Right lobe of liver (tissue), 6 donors: ENCODE data around the gene ZMIZ1. TPM values are rescaled to one million over a fixed set of nuclear protein-coding genes. Genes with fewer than 3 reads are reported as not detected.

Experiments
- ATAC-seq, 4 donors: fragments of 200-7000 bp; cut with Tn5 transposase; one replicate each; pipeline ENCODE4 v1.9.1; 2020; ENCODE audit warnings: mild to moderate bottlenecking in 4 of 4, moderate library complexity in 4 of 4
- DNase-seq, 3 donors: peaks; one replicate each; pipeline ENCODE4 v3.0.0-alpha.2; 2020
- H3K27ac ChIP-seq, 3 donors: fragments of 200-600 bp; one replicate each; pipeline ENCODE4 v1.8.0; 2022
- H3K27me3 ChIP-seq, 2 donors: fragments of 200-600 bp; one replicate each; pipeline ENCODE4 v1.8.0; 2022
- H3K36me3 ChIP-seq, 4 donors: fragments of 200-600 bp; sonication (generic) in 1 of 4; one replicate each; pipeline versions ENCODE4 v1.5.1 to v1.8.0; 2017 to 2022; ENCODE audit warnings: control low read depth in 1 of 4
- H3K4me1 ChIP-seq, 4 donors: fragments of 200-600 bp; sonication (generic) in 1 of 4; one replicate each; pipeline versions ENCODE4 v1.5.1 to v1.8.0; 2017 to 2022; ENCODE audit warnings: control low read depth in 1 of 4
- H3K4me3 ChIP-seq, 3 donors: fragments of 200-600 bp; one replicate each; pipeline ENCODE4 v1.8.0; 2022
- H3K9me3 ChIP-seq, 4 donors: fragments of 200-600 bp; sonication (generic) in 1 of 4; one replicate each; pipeline versions ENCODE4 v1.5.1 to v1.8.0; 2017 to 2022; ENCODE audit warnings: control low read depth in 1 of 4
- POLR2A ChIP-seq: fragments of 450-650 bp; IDR thresholded peaks from one replicate; pipeline ENCODE4 v1.6.1; 2017; ENCODE audit warnings: antibody characterized with exemption, mild to moderate bottlenecking
- WGBS: methylation state at CpG from one replicate; pipeline ENCODE4 v1.1.6; 2018; ENCODE audit warnings: low coverage, low lambda C conversion rate; ENCODE audit not compliant: insufficient coverage; ENCODE audit errors: missing lambda C conversion rate; 5-methylcytosine and 5-hydroxymethylcytosine counted together
- intact Hi-C, 2 donors: fragments of 100-400 bp; cut with DNase I; formaldehyde crosslinking; loops; one replicate each; pipeline versions ENCODE4 v1.11.2 to v1.14.1; 2022
- total RNA-seq, 6 experiments: library from RNA; depleted of rRNA in 2 of 6; stranded (reverse); fragments of >200 nt in 2 of 6; fragmentation: NEBNext Ultra II Directional in 3 of 6; extraction: Animal tissue kit (Norgen Biotek cat#: 25700) in 3 of 6; gene quantifications; one replicate each; pipeline versions ENCODE4 v1.1.0 to v1.2.4, GENCODE V29; 2016 to 2023
- TF ChIP-seq, protein P1 (sequence below), 4 donors: fragments of 200-600 bp in 3 of 4; fragments of 450-650 bp in 1 of 4; IDR thresholded peaks; one replicate each; pipeline versions ENCODE4 v1.5.1 to v1.8.0; 2016 to 2022; ENCODE audit warnings: antibody characterized with exemption in 4 of 4, mild to moderate bottlenecking in 2 of 4
- donor health status: DM: no; HTN: yes; CAD: no.
- donor health status: DM: no; HTN: no; CAD: no.
- donor health status: DM: no; HTN: no; CAD: no.
- donor health status: DM: no; HTN: yes; CAD: no.
- donor health status: DM: no; HTN: yes; CAD: no.

Gene ZMIZ1
- total RNA-seq, 6 experiments from 2014 or later = 9.9 to 22.8 (median 12.3) TPM

DNA sequence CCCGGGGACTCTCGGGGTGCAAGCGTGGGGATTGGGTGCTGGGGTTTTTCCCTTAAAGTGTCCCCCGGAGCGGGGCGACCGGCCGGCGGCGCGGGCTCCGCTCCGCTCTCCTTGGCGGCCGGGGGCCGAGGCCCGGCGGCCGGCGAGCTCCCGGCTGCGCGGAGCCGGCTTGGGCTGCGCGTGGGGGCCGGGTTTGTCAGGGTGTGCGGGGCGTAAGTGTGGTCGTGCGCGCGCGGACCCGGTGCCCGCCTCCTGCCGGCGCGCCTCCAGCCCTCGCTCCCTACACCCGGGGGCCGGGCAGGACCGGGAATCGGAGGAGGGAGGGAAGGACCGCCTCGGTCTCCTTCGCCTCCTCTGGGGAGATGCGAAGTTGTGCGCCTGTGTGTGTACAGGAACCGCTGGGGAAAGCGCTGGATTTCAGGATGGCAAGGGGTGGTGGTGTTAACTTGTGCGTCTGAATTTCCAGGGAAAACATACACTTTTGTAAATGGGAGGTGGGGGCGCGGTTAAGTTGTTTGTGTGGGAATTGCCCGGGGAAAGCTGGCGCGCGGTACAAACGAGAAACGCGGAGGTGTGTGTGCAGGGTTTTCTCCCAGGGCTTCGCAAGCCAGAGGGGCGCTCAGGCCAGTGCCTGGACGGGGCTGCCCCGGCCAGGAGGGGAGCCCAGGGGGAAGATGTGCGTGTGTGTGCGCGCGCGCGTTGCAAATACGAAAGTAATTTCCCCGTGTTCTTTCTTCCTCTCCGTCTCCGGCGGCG lies 737 bp downstream of the ZMIZ1 start:
- Histone ChIP-seq H3K4me1 (peaks cover 4 to 44% (median 17%) of the 10 kb centered on the region in 4 donors), H3K27me3 (no peaks in the 10 kb centered on the region), H3K36me3 (no peaks in the 10 kb centered on the region), H3K9me3 (no peaks in the 10 kb centered on the region), H3K4me3 (peak overlapping the region; percentile 87 to 96 (median 89)), H3K27ac (peak overlapping the region; percentile 90 to 96 (median 92))
- DNase-seq (peak; percentile 64 to 76 (median 70)), ATAC-seq (peak in 2 of 4 donors; percentile 0 to 1)
- intact Hi-C loops = loop anchor here in 1 of 2 donors (10.0 kb wide), 1 partner anchor 125 kb away; no protein-coding TSS in a partner anchor
- TF ChIP-seq, protein P1, sequence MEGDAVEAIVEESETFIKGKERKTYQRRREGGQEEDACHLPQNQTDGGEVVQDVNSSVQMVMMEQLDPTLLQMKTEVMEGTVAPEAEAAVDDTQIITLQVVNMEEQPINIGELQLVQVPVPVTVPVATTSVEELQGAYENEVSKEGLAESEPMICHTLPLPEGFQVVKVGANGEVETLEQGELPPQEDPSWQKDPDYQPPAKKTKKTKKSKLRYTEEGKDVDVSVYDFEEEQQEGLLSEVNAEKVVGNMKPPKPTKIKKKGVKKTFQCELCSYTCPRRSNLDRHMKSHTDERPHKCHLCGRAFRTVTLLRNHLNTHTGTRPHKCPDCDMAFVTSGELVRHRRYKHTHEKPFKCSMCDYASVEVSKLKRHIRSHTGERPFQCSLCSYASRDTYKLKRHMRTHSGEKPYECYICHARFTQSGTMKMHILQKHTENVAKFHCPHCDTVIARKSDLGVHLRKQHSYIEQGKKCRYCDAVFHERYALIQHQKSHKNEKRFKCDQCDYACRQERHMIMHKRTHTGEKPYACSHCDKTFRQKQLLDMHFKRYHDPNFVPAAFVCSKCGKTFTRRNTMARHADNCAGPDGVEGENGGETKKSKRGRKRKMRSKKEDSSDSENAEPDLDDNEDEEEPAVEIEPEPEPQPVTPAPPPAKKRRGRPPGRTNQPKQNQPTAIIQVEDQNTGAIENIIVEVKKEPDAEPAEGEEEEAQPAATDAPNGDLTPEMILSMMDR (IDR thresholded peaks at IDR 0.05) = peak in 2 of 4 donors; percentile 1 to 4
- TF ChIP-seq POLR2A = no peak
- WGBS = 0% methylated on average over 5 of the region's 77 CpGs

DNA sequence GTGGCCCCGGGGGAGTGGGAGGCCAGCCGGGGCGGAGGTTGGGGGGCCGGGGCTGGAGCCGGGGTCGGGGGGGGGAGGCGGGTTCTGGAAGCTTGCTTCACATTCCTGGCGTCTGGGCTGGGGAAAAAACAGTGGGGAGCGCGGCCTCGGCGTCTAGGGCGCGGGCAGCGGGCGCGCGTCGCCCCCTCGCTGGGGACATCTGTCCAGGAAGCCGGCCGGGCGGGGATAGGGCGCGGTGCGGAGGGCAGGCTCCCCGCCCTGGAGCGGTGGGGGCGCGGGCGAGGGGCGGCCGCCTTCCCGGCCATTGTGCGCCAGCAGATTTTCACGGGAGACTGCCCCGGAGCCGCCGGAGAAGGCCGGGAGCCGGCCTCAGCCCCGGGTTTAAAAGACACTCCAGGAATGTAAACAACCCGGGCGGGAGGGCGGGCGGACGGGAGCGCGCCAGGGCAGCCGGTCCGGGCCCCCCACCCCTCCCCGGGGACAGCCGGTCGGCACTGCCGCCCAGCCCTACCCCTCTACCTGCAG lies 1.4 kb downstream of the ZMIZ1 start:
- intact Hi-C loops = no loop called here
- peak; percentile 2 to 40 (median 18) for ATAC-seq
- DNase-seq = peak; percentile 55 to 79 (median 73)
- no CpG with 5 or more reads among the region's 55 CpGs for WGBS
- H3K36me3 ChIP-seq = no peaks in the 10 kb centered on the region
- H3K27me3 ChIP-seq = no peaks in the 10 kb centered on the region
- peaks cover 4 to 49% (median 22%) of the 10 kb centered on the region in 4 donors for H3K4me1 ChIP-seq
- peak overlapping the region; percentile 90 to 96 (median 92) for H3K27ac ChIP-seq
- TF ChIP-seq, protein P1 (IDR thresholded peaks at IDR 0.05) = no peak
- H3K4me3 ChIP-seq = peak overlapping the region; percentile 87 to 96 (median 89)
- H3K9me3 ChIP-seq = no peaks in the 10 kb centered on the region

DNA sequence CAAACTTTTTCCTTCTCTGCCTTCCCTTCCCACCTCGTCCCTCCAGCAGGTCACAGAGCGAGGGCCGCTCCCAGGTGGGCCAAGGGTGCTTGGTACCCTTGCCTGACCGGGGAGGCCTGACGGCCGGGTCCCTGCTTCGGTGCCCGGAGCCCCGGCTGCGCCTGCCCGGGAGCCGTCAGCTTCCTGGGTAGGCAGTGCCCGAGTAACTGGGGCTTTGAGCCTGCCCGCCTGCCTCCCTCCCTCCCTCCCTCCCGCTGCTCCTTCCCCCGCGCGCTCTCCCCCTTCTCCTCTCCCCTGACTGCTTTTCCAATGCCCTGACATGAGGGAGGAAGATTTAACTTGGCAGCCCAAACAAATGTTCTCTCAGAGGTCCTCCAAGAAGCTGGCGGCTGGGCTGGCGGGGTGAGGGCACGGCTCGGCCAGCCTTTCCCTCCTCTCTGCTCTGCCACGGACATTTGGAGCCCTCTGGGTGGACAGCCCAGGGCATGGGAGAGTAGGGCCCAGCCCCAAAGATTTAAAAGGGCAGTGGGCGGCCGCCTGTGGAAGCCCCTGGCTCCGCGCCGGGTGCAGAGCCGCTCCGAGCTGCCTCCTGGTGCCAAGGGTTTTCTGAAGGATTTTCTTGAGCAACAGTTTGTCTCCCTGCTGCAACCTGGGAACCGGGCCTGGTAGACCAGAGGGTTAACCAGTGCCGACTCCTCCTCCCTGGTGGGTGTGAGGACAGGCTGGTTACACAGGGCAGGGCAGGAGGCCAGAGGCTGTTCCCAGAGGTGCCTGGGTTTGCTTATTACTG lies 2.0 kb downstream of the ZMIZ1 start:
- peak; percentile 92 to 97 (median 96) for DNase-seq
- intact Hi-C loops = no loop called here
- 0% methylated on average over 18 of the region's 32 CpGs for WGBS
- Histone ChIP-seq H3K27ac (peak overlapping the region; percentile 90 to 96 (median 92)), H3K4me1 (peaks cover 4 to 51% (median 26%) of the 10 kb centered on the region in 4 donors), H3K27me3 (no peaks in the 10 kb centered on the region), H3K9me3 (no peaks in the 10 kb centered on the region), H3K4me3 (peak overlapping the region; percentile 87 to 96 (median 89)), H3K36me3 (no peaks in the 10 kb centered on the region)
- peak; percentile 42 for TF ChIP-seq POLR2A
- TF ChIP-seq, protein P1 (IDR thresholded peaks at IDR 0.05) = no peak
- ATAC-seq = peak; percentile 59 to 77 (median 68)

DNA sequence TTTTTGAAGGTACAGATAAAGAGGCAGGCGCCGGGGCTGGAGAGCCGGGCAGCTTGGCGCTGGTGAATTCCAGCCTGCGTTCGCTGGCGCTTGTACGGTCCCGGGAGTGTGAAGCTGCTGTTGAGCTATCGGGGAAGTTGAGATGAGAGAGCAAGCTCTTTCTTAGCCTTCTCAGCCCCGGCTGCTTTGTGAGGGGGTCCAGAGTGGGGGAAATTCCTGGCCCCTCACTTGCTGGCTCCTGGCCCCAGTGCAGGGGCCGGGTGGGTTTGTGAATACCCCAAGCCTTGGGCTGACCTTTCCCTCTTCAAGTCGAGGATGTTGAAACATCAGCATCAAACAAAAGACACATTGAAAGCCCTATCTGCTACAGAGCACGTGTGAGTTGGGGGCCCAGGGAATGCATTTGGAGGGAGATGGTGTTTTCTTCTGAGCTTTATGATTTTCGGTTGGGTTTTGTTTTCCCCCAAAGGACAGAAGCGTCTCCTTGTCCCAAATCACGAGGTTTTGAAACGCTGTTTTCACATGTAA lies 2.7 kb downstream of the ZMIZ1 start:
- H3K27ac ChIP-seq = peak overlapping the region; percentile 90 to 96 (median 92)
- no peak for DNase-seq
- no peaks in the 10 kb centered on the region for H3K36me3 ChIP-seq
- 14% methylated on average over 6 of the region's 18 CpGs for WGBS
- intact Hi-C loops = no loop called here
- ATAC-seq = no peak
- TF ChIP-seq, protein P1 (IDR thresholded peaks at IDR 0.05) = no peak
- peak; percentile 79 for TF ChIP-seq POLR2A
- peak overlapping the region; percentile 87 to 96 (median 89) for H3K4me3 ChIP-seq
- H3K9me3 ChIP-seq = no peaks in the 10 kb centered on the region
- H3K27me3 ChIP-seq = no peaks in the 10 kb centered on the region
- H3K4me1 ChIP-seq = peaks cover 4 to 57% (median 29%) of the 10 kb centered on the region in 4 donors
